Liver (tissue), 3 donors: Measurements from ENCODE around the gene DZANK1.

Source experiments
- EGR1 ChIP-seq, 2 donors: IDR thresholded peaks; 2 replicates each; pipeline ENCODE4 v1.6.1; 2016 to 2018; ENCODE audit warnings: antibody characterized with exemption in 2 of 2, low read depth in 2 of 2
- FOXA1 ChIP-seq: IDR thresholded peaks from 2 replicates; pipeline ENCODE4 v1.6.1; 2016; ENCODE audit warnings: antibody characterized with exemption
- GABPA ChIP-seq, 2 donors: IDR thresholded peaks in 1 of 2; conservative IDR thresholded peaks in 1 of 2; 2 replicates each; pipeline ENCODE4 v1.6.1; 2016; ENCODE audit warnings: antibody characterized with exemption in 2 of 2, mild to moderate bottlenecking in 1 of 2, moderate library complexity in 1 of 2
- JUND ChIP-seq, 2 donors: IDR thresholded peaks; 2 replicates each; pipeline ENCODE4 v1.6.1; 2016; ENCODE audit warnings: antibody characterized with exemption in 2 of 2
- RAD21 ChIP-seq, 2 donors: IDR thresholded peaks; 2 replicates each; pipeline ENCODE4 v1.6.1; 2016; ENCODE audit warnings: antibody characterized with exemption in 2 of 2, mild to moderate bottlenecking in 2 of 2
- RXRA ChIP-seq, 2 donors: IDR thresholded peaks; 2 replicates each; pipeline ENCODE4 v1.6.1; 2017 to 2018; ENCODE audit warnings: antibody characterized with exemption in 2 of 2, mild to moderate bottlenecking in 1 of 2
- SP1 ChIP-seq: IDR thresholded peaks from 2 replicates; pipeline ENCODE4 v1.6.1; 2018; ENCODE audit warnings: antibody characterized with exemption, mild to moderate bottlenecking
- TAF1 ChIP-seq: conservative IDR thresholded peaks from 2 replicates; pipeline ENCODE4 v1.6.1; 2016; ENCODE audit warnings: antibody characterized with exemption, mild to moderate bottlenecking
- YY1 ChIP-seq: IDR thresholded peaks from 2 replicates; pipeline ENCODE4 v1.6.1; 2016; ENCODE audit warnings: antibody characterized with exemption, mild to moderate bottlenecking
- TF ChIP-seq, protein P1 (sequence below): IDR thresholded peaks from 2 replicates; pipeline ENCODE4 v1.6.1; 2016; ENCODE audit warnings: antibody characterized with exemption, mild to moderate bottlenecking
- TF ChIP-seq, protein P2 (sequence below): fragments of 150-350 bp; IDR thresholded peaks from 2 replicates; pipeline ENCODE4 v1.5.1; 2017; ENCODE audit warnings: improper control_type of control experiment, low read depth, low read length; ENCODE audit not compliant: missing input control
- TF ChIP-seq, protein P3 (sequence below): IDR thresholded peaks from 2 replicates; pipeline ENCODE4 v1.6.1; 2016; ENCODE audit warnings: antibody characterized with exemption
- TF ChIP-seq, protein P4 (sequence below): IDR thresholded peaks from 2 replicates; pipeline ENCODE4 v1.6.1; 2016; ENCODE audit warnings: antibody characterized with exemption
- TF ChIP-seq, protein P5 (sequence below): IDR thresholded peaks from 2 replicates; pipeline ENCODE4 v1.6.1; 2016; ENCODE audit warnings: antibody characterized with exemption
- donor health status: healthy.
- donor health status: healthy.

DNA sequence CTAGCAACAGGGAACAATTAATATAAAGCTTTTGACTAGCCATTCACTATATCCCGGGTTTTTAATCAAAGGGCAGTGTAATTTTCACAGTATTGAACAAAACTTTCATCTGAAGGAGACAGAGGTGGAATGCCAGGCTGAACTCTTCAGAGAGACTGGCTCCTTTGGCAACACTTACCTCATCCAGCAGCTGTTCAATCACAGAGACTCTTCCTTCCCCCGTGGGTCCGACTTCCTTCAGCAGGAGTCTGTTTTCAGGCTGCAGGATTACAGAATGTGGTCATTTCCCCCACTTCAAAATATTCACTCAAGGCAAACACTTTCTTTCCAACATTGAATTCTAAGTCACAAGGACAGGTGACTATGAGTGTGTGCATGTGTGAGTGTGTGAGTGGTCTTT, 76.6 kb downstream of the DZANK1 start:
- TF ChIP-seq RXRA (IDR thresholded peaks at IDR 0.05) (no peak), SP1 (no peak), YY1 (no peak), EGR1 (IDR thresholded peaks at IDR 0.05; ENCODE audit: low read depth in 2 of 2) (no peak), GABPA (IDR thresholded peaks at IDR 0.05 in 1 of 2, conservative IDR thresholded peaks at IDR 0.05 in 1 of 2) (no peak), JUND (IDR thresholded peaks at IDR 0.05) (no peak), FOXA1 (no peak), RAD21 (IDR thresholded peaks at IDR 0.05) (no peak), TAF1 (no peak)
- TF ChIP-seq, protein P1, sequence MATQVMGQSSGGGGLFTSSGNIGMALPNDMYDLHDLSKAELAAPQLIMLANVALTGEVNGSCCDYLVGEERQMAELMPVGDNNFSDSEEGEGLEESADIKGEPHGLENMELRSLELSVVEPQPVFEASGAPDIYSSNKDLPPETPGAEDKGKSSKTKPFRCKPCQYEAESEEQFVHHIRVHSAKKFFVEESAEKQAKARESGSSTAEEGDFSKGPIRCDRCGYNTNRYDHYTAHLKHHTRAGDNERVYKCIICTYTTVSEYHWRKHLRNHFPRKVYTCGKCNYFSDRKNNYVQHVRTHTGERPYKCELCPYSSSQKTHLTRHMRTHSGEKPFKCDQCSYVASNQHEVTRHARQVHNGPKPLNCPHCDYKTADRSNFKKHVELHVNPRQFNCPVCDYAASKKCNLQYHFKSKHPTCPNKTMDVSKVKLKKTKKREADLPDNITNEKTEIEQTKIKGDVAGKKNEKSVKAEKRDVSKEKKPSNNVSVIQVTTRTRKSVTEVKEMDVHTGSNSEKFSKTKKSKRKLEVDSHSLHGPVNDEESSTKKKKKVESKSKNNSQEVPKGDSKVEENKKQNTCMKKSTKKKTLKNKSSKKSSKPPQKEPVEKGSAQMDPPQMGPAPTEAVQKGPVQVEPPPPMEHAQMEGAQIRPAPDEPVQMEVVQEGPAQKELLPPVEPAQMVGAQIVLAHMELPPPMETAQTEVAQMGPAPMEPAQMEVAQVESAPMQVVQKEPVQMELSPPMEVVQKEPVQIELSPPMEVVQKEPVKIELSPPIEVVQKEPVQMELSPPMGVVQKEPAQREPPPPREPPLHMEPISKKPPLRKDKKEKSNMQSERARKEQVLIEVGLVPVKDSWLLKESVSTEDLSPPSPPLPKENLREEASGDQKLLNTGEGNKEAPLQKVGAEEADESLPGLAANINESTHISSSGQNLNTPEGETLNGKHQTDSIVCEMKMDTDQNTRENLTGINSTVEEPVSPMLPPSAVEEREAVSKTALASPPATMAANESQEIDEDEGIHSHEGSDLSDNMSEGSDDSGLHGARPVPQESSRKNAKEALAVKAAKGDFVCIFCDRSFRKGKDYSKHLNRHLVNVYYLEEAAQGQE = no peak
- TF ChIP-seq, protein P2, sequence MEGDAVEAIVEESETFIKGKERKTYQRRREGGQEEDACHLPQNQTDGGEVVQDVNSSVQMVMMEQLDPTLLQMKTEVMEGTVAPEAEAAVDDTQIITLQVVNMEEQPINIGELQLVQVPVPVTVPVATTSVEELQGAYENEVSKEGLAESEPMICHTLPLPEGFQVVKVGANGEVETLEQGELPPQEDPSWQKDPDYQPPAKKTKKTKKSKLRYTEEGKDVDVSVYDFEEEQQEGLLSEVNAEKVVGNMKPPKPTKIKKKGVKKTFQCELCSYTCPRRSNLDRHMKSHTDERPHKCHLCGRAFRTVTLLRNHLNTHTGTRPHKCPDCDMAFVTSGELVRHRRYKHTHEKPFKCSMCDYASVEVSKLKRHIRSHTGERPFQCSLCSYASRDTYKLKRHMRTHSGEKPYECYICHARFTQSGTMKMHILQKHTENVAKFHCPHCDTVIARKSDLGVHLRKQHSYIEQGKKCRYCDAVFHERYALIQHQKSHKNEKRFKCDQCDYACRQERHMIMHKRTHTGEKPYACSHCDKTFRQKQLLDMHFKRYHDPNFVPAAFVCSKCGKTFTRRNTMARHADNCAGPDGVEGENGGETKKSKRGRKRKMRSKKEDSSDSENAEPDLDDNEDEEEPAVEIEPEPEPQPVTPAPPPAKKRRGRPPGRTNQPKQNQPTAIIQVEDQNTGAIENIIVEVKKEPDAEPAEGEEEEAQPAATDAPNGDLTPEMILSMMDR = no peak
- TF ChIP-seq, protein P3, sequence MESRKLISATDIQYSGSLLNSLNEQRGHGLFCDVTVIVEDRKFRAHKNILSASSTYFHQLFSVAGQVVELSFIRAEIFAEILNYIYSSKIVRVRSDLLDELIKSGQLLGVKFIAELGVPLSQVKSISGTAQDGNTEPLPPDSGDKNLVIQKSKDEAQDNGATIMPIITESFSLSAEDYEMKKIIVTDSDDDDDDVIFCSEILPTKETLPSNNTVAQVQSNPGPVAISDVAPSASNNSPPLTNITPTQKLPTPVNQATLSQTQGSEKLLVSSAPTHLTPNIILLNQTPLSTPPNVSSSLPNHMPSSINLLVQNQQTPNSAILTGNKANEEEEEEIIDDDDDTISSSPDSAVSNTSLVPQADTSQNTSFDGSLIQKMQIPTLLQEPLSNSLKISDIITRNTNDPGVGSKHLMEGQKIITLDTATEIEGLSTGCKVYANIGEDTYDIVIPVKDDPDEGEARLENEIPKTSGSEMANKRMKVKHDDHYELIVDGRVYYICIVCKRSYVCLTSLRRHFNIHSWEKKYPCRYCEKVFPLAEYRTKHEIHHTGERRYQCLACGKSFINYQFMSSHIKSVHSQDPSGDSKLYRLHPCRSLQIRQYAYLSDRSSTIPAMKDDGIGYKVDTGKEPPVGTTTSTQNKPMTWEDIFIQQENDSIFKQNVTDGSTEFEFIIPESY = no peak
- TF ChIP-seq, protein P4, sequence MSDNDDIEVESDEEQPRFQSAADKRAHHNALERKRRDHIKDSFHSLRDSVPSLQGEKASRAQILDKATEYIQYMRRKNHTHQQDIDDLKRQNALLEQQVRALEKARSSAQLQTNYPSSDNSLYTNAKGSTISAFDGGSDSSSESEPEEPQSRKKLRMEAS = no peak
- TF ChIP-seq, protein P5, sequence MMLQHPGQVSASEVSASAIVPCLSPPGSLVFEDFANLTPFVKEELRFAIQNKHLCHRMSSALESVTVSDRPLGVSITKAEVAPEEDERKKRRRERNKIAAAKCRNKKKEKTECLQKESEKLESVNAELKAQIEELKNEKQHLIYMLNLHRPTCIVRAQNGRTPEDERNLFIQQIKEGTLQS = no peak
